Measurements from ENCODE around the gene OLA1.

DNA sequence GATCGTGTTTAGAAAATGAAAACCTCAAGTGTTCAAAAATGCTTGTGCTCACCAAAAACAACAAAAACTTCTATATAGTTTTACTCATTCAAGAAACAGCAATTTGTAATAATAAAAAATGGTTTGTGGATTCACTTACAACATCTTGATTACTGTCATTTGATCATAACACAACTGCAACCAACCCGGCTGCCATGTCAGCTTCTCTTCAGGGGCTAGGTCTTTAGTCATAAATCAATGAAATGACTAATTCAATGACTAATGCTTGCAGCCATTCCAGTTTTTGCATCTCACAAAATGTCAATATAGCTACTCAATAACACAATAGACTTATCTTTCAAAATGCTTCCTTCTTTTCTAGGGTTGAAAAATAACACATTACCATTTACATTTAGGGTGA lies 128.0 kb downstream of the OLA1 start:
- TF ChIP-seq, protein P1, sequence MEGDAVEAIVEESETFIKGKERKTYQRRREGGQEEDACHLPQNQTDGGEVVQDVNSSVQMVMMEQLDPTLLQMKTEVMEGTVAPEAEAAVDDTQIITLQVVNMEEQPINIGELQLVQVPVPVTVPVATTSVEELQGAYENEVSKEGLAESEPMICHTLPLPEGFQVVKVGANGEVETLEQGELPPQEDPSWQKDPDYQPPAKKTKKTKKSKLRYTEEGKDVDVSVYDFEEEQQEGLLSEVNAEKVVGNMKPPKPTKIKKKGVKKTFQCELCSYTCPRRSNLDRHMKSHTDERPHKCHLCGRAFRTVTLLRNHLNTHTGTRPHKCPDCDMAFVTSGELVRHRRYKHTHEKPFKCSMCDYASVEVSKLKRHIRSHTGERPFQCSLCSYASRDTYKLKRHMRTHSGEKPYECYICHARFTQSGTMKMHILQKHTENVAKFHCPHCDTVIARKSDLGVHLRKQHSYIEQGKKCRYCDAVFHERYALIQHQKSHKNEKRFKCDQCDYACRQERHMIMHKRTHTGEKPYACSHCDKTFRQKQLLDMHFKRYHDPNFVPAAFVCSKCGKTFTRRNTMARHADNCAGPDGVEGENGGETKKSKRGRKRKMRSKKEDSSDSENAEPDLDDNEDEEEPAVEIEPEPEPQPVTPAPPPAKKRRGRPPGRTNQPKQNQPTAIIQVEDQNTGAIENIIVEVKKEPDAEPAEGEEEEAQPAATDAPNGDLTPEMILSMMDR (IDR thresholded peaks at IDR 0.05): no peak
- no peak for TF ChIP-seq EZH2 (IDR thresholded peaks at IDR 0.05; ENCODE audit: borderline replicate concordance, insufficient read depth, low read depth, low read length, poor library complexity, severe bottlenecking)

Measured in B cell (primary cell).